ENCODE data around the gene PPIL4.
"Not testable (repeated sequence)": the region's sequence is repeated elsewhere in the genome, so short reads cannot be mapped to it uniquely, and the experiment has no call there.

The PPIL4 gene

GRCh38 chr6:149472241-149472640 is 73.6 kb downstream of the PPIL4 start:
- H3K27me3 Mint-ChIP-seq = no peaks in the 10 kb centered on the region
- no peak for ATAC-seq (replicated peaks)
- no peaks in the 10 kb centered on the region for H3K9me3 Mint-ChIP-seq
- H3K4me3 Mint-ChIP-seq = no peak overlapping the region
- peaks cover 20% of the 10 kb centered on the region for H3K36me3 Mint-ChIP-seq (ENCODE audit: insufficient read depth)
- no peak for DNase-seq
- peak overlapping the region in 1 of 2 donors; percentile 23 for H3K27ac Mint-ChIP-seq
- peaks cover 20 to 27% of the 10 kb centered on the region in 2 donors for H3K4me1 Mint-ChIP-seq (ENCODE audit: low read depth in 2 of 2)

GRCh38 chr6:149471801-149472200 is 74.0 kb downstream of the PPIL4 start:
- no peaks in the 10 kb centered on the region for H3K9me3 Mint-ChIP-seq
- DNase-seq (no peak), ATAC-seq (replicated peaks) (peak; percentile 30)
- H3K4me1 Mint-ChIP-seq (ENCODE audit: low read depth in 2 of 2) = peaks cover 17 to 22% of the 10 kb centered on the region in 2 donors
- no peak overlapping the region for H3K27ac Mint-ChIP-seq
- H3K4me3 Mint-ChIP-seq = no peak overlapping the region
- peaks cover 20% of the 10 kb centered on the region for H3K36me3 Mint-ChIP-seq (ENCODE audit: insufficient read depth)
- no peaks in the 10 kb centered on the region for H3K27me3 Mint-ChIP-seq

- Mint-ChIP-seq H3K27me3 (no peaks in the 10 kb centered on the region), H3K4me1 (ENCODE audit: low read depth in 2 of 2) (peaks cover 17 to 21% of the 10 kb centered on the region in 2 donors), H3K4me3 (no peak overlapping the region), H3K27ac (no peak overlapping the region), H3K36me3 (ENCODE audit: insufficient read depth) (peaks cover 20% of the 10 kb centered on the region), H3K9me3 (no peaks in the 10 kb centered on the region)
- DNase-seq (no peak), ATAC-seq (replicated peaks) (no peak)
Observed at GRCh38 chr6:149470948-149471347, 74.9 kb downstream of the PPIL4 start.

GRCh38 chr6:149468179-149468578 is 77.7 kb downstream of the PPIL4 start:
- Mint-ChIP-seq H3K36me3 (ENCODE audit: insufficient read depth) (peaks cover 29% of the 10 kb centered on the region), H3K9me3 (no peaks in the 10 kb centered on the region), H3K27ac (peak overlapping the region; percentile 36 to 38), H3K4me1 (ENCODE audit: low read depth in 2 of 2) (peaks cover 16 to 26% of the 10 kb centered on the region in 2 donors), H3K27me3 (no peaks in the 10 kb centered on the region), H3K4me3 (no peak overlapping the region)
- DNase-seq (no peak), ATAC-seq (replicated peaks) (peak; percentile 39)

GRCh38 chr6:149467265-149467664 is 78.6 kb downstream of the PPIL4 start:
- Mint-ChIP-seq H3K27ac (peak overlapping the region in 1 of 2 donors; percentile 36), H3K36me3 (ENCODE audit: insufficient read depth) (peaks cover 31% of the 10 kb centered on the region)

GRCh38 chr6:149464411-149464810 is 81.4 kb downstream of the PPIL4 start:
- Mint-ChIP-seq H3K4me1 (ENCODE audit: low read depth in 2 of 2) (peaks cover 7 to 16% of the 10 kb centered on the region in 2 donors), H3K36me3 (ENCODE audit: insufficient read depth) (peaks cover 42% of the 10 kb centered on the region), H3K27ac (peak overlapping the region in 1 of 2 donors; percentile 2), H3K27me3 (no peaks in the 10 kb centered on the region), H3K9me3 (no peaks in the 10 kb centered on the region), H3K4me3 (no peak overlapping the region)
- DNase-seq (no peak), ATAC-seq (replicated peaks) (no peak)

More at GRCh38 chr6:149467265-149467664, 78.6 kb downstream of the PPIL4 start:
- H3K4me3 Mint-ChIP-seq = no peak overlapping the region
- no peaks in the 10 kb centered on the region for H3K27me3 Mint-ChIP-seq
- peaks cover 15 to 21% of the 10 kb centered on the region in 2 donors for H3K4me1 Mint-ChIP-seq (ENCODE audit: low read depth in 2 of 2)
- DNase-seq (no peak), ATAC-seq (replicated peaks) (no peak)
- no peaks in the 10 kb centered on the region for H3K9me3 Mint-ChIP-seq

GRCh38 chr6:149463781-149464180 is 82.1 kb downstream of the PPIL4 start:
- Mint-ChIP-seq H3K9me3 (no peaks in the 10 kb centered on the region), H3K4me1 (ENCODE audit: low read depth in 2 of 2) (peaks cover 7 to 14% of the 10 kb centered on the region in 2 donors), H3K36me3 (ENCODE audit: insufficient read depth) (peaks cover 47% of the 10 kb centered on the region), H3K4me3 (no peak overlapping the region), H3K27ac (peak overlapping the region in 1 of 2 donors; percentile 79), H3K27me3 (no peaks in the 10 kb centered on the region)
- ATAC-seq (replicated peaks) (no peak), DNase-seq (no peak)

GRCh38 chr6:149462712-149463111 is 83.1 kb downstream of the PPIL4 start:
- not testable (repeated sequence) for H3K9me3 Mint-ChIP-seq; DNase-seq; ATAC-seq (replicated peaks); H3K27me3 Mint-ChIP-seq; H3K4me1 Mint-ChIP-seq (ENCODE audit: low read depth in 2 of 2); H3K4me3 Mint-ChIP-seq
- Mint-ChIP-seq H3K36me3 (ENCODE audit: insufficient read depth) (peaks cover 54% of the 10 kb centered on the region), H3K27ac (peak overlapping the region in 1 of 2 donors; percentile 79)

GRCh38 chr6:149461670-149462069 is 84.2 kb downstream of the PPIL4 start:
- Mint-ChIP-seq H3K9me3 (no peaks in the 10 kb centered on the region), H3K36me3 (ENCODE audit: insufficient read depth) (peaks cover 54% of the 10 kb centered on the region), H3K4me1 (ENCODE audit: low read depth in 2 of 2) (peaks cover 3 to 5% of the 10 kb centered on the region in 2 donors), H3K27ac (no peak overlapping the region), H3K27me3 (no peaks in the 10 kb centered on the region), H3K4me3 (no peak overlapping the region)
- DNase-seq (no peak), ATAC-seq (replicated peaks) (no peak)

- not testable (repeated sequence) for ATAC-seq (replicated peaks); H3K9me3 Mint-ChIP-seq; H3K27me3 Mint-ChIP-seq; H3K4me1 Mint-ChIP-seq (ENCODE audit: low read depth in 2 of 2); DNase-seq; H3K4me3 Mint-ChIP-seq
- Mint-ChIP-seq H3K36me3 (ENCODE audit: insufficient read depth) (peaks cover 57% of the 10 kb centered on the region), H3K27ac (peak overlapping the region in 1 of 2 donors; percentile 29)
Observed at GRCh38 chr6:149460249-149460648, 85.6 kb downstream of the PPIL4 start.

- no peak for DNase-seq
- H3K9me3 Mint-ChIP-seq = no peaks in the 10 kb centered on the region
- H3K27me3 Mint-ChIP-seq = no peaks in the 10 kb centered on the region
- no peak overlapping the region for H3K27ac Mint-ChIP-seq
- peaks cover 2 to 5% of the 10 kb centered on the region in 2 donors for H3K4me1 Mint-ChIP-seq (ENCODE audit: low read depth in 2 of 2)
- H3K4me3 Mint-ChIP-seq = no peak overlapping the region
- ATAC-seq (replicated peaks) = no peak
- peaks cover 54% of the 10 kb centered on the region for H3K36me3 Mint-ChIP-seq (ENCODE audit: insufficient read depth)
Observed at GRCh38 chr6:149459761-149460160, 86.1 kb downstream of the PPIL4 start.

- Mint-ChIP-seq H3K4me3 (no peak overlapping the region), H3K36me3 (ENCODE audit: insufficient read depth) (peaks cover 50% of the 10 kb centered on the region), H3K9me3 (no peaks in the 10 kb centered on the region), H3K27me3 (no peaks in the 10 kb centered on the region), H3K27ac (peak overlapping the region; percentile 28 to 46), H3K4me1 (ENCODE audit: low read depth in 2 of 2) (no peaks in the 10 kb centered on the region)
- no peak for ATAC-seq (replicated peaks)
- DNase-seq = no peak
Observed at GRCh38 chr6:149458806-149459205, 87.0 kb downstream of the PPIL4 start.

GRCh38 chr6:149458196-149458595 is 87.6 kb downstream of the PPIL4 start:
- H3K27me3 Mint-ChIP-seq = no peaks in the 10 kb centered on the region
- H3K36me3 Mint-ChIP-seq (ENCODE audit: insufficient read depth) = peaks cover 48% of the 10 kb centered on the region
- H3K4me3 Mint-ChIP-seq = no peak overlapping the region
- no peaks in the 10 kb centered on the region for H3K4me1 Mint-ChIP-seq (ENCODE audit: low read depth in 2 of 2)
- H3K9me3 Mint-ChIP-seq = no peaks in the 10 kb centered on the region
- H3K27ac Mint-ChIP-seq = no peak overlapping the region
- no peak for DNase-seq
- no peak for ATAC-seq (replicated peaks)

GRCh38 chr6:149457316-149457884 is 88.4 kb downstream of the PPIL4 start:
- H3K36me3 Mint-ChIP-seq (ENCODE audit: insufficient read depth) = peaks cover 54% of the 10 kb centered on the region

More at GRCh38 chr6:149457316-149457884, 88.4 kb downstream of the PPIL4 start:
- no peaks in the 10 kb centered on the region for H3K4me1 Mint-ChIP-seq (ENCODE audit: low read depth in 2 of 2)
- no peak overlapping the region for H3K27ac Mint-ChIP-seq
- no peaks in the 10 kb centered on the region for H3K27me3 Mint-ChIP-seq
- no peak overlapping the region for H3K4me3 Mint-ChIP-seq
- ATAC-seq (replicated peaks) (no peak), DNase-seq (no peak)
- H3K9me3 Mint-ChIP-seq = no peaks in the 10 kb centered on the region

Data from effector memory CD8-positive, alpha-beta T cell (primary cell).